Nephron (organoid): ENCODE measurements around the gene GUCY2C.

Experiments
- H3K27ac Mint-ChIP-seq, 3 experiments: 2 replicates each; pipeline ENCODE4 v1.8.0; 2020; ENCODE audit warnings: mixed read lengths in 3 of 3, mild to moderate bottlenecking in 2 of 3, moderate library complexity in 1 of 3
- H3K27me3 Mint-ChIP-seq: 2 replicates; pipeline ENCODE4 v1.8.0; 2021; ENCODE audit warnings: low read depth, mild to moderate bottlenecking, moderate library complexity, mixed read lengths
- H3K36me3 Mint-ChIP-seq: 2 replicates; pipeline ENCODE4 v1.8.0; 2020; ENCODE audit warnings: low read depth, mixed read lengths
- H3K4me1 Mint-ChIP-seq: 2 replicates; pipeline ENCODE4 v1.8.0; 2020; ENCODE audit warnings: mixed read lengths
- H3K4me3 Mint-ChIP-seq, 3 experiments: 2 replicates each; pipeline ENCODE4 v1.8.0; 2020; ENCODE audit warnings: mild to moderate bottlenecking in 3 of 3, mixed read lengths in 3 of 3, moderate library complexity in 2 of 3
- H3K9me3 Mint-ChIP-seq: 2 replicates; pipeline ENCODE4 v1.8.0; 2020; ENCODE audit warnings: mixed read lengths
- TF ChIP-seq, protein P1 (sequence below), 3 experiments: fragments of 200-600 bp; sonication (generic); IDR thresholded peaks; one replicate each; pipeline ENCODE4 v1.5.0; 2021; ENCODE audit warnings: antibody characterized with exemption in 3 of 3; ENCODE audit not compliant: unreplicated experiment in 3 of 3

GUCY2C gene

GRCh38 chr12:14591719-14592118 is 104.7 kb downstream of the GUCY2C start:
- Mint-ChIP-seq H3K9me3 (peaks cover 13% of the 10 kb centered on the region), H3K27ac (no peak overlapping the region), H3K4me1 (no peaks in the 10 kb centered on the region), H3K27me3 (no peaks in the 10 kb centered on the region), H3K4me3 (no peak overlapping the region), H3K36me3 (no peaks in the 10 kb centered on the region)
- TF ChIP-seq, protein P1, sequence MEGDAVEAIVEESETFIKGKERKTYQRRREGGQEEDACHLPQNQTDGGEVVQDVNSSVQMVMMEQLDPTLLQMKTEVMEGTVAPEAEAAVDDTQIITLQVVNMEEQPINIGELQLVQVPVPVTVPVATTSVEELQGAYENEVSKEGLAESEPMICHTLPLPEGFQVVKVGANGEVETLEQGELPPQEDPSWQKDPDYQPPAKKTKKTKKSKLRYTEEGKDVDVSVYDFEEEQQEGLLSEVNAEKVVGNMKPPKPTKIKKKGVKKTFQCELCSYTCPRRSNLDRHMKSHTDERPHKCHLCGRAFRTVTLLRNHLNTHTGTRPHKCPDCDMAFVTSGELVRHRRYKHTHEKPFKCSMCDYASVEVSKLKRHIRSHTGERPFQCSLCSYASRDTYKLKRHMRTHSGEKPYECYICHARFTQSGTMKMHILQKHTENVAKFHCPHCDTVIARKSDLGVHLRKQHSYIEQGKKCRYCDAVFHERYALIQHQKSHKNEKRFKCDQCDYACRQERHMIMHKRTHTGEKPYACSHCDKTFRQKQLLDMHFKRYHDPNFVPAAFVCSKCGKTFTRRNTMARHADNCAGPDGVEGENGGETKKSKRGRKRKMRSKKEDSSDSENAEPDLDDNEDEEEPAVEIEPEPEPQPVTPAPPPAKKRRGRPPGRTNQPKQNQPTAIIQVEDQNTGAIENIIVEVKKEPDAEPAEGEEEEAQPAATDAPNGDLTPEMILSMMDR (IDR thresholded peaks at IDR 0.05; ENCODE audit: unreplicated experiment in 3 of 3), result no peak

- Mint-ChIP-seq H3K27me3 (no peaks in the 10 kb centered on the region), H3K36me3 (no peaks in the 10 kb centered on the region), H3K9me3 (peaks cover 3% of the 10 kb centered on the region), H3K4me1 (no peaks in the 10 kb centered on the region), H3K4me3 (no peak overlapping the region), H3K27ac (no peak overlapping the region)
- TF ChIP-seq, protein P1 (IDR thresholded peaks at IDR 0.05; ENCODE audit: unreplicated experiment in 3 of 3), result no peak
These were observed 107.0 kb downstream of the GUCY2C start for GRCh38 chr12:14589169-14590004.

DNA sequence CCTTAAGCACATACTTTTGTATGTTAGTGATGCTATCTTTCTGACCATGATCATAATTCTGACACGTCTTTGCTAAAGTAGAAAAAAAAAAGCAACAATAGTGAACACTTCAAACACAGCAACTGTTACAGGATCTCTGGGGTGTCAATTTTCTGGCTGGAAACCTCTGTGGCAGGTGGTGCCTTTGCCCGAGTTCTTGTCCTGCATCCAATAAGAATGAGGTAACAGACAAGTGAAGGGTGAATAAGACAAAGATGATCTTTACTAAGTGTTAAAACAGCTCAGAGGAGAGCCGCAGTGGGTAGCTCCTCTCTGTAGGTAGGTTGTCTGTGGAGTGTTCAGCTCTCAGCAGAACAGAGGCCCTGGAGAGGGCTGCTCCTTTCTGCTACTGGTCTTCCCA is 107.8 kb downstream of the GUCY2C start:
- Mint-ChIP-seq H3K36me3 (no peaks in the 10 kb centered on the region), H3K27me3 (no peaks in the 10 kb centered on the region), H3K27ac (no peak overlapping the region), H3K9me3 (no peaks in the 10 kb centered on the region), H3K4me1 (no peaks in the 10 kb centered on the region), H3K4me3 (no peak overlapping the region)
- TF ChIP-seq, protein P1 (IDR thresholded peaks at IDR 0.05; ENCODE audit: unreplicated experiment in 3 of 3), result no peak

DNA sequence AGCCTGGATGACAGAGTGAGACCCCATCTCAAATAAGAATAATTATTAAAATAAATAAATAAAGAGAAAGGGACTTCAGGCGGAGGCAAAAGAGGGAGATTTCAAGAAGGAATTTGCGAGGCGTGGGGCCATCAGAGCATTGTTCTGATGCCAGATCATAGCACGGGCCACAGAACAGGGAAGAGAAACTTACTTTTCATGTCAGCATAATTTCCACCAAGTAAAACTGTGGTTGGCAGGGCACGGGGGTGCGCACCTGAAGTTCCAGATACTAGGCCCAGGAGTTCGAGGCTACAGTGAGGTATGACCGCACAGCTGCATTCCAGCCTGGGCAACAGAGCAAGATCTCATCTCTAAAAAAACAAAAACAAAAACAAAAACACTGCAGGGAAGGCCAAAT is 117.8 kb downstream of the GUCY2C start:
- H3K36me3 Mint-ChIP-seq, result no peaks in the 10 kb centered on the region
- no peak overlapping the region for H3K27ac Mint-ChIP-seq
- TF ChIP-seq, protein P1 (IDR thresholded peaks at IDR 0.05; ENCODE audit: unreplicated experiment in 3 of 3), result no peak
- no peaks in the 10 kb centered on the region for H3K9me3 Mint-ChIP-seq
- no peaks in the 10 kb centered on the region for H3K27me3 Mint-ChIP-seq
- H3K4me1 Mint-ChIP-seq, result peaks cover 7% of the 10 kb centered on the region
- H3K4me3 Mint-ChIP-seq, result no peak overlapping the region

DNA sequence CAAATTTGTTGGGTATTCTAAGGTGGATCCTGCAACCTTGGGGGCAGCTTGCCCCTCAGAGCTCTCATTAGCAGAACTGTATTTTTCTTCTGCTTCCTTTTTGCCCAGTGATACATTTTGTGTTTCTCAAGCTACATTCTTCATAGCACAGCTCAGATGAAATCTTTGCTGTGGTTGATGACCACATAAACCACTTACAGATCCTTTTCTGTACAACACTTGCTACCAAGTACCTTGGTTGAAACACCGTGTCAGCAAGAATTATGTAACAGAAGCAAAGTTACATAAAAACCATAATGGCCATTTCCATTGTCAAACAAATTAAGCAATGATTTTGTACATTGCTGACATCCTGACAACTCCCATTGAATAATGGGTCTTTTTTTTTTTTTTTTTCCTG is 119.1 kb downstream of the GUCY2C start:
- TF ChIP-seq, protein P1 (IDR thresholded peaks at IDR 0.05; ENCODE audit: unreplicated experiment in 3 of 3), result no peak

DNA sequence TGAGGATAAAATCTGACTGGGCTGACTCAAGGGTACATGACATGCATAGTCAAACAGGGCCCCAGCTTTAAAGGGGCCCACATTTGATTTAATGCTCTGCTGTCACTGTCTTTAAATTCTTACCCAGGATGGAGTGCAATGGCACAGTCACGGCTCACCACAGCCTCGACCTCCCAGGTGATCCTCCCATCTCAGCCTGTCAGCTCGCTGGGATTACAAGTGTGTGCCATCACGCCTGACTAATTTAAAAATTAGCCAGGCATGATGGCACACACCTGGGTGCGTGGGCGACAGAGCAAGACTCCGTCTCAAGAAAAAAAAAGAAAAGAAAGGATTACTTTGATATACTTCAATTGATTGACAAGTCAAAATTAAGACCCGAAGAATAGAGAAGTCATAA is 119.5 kb downstream of the GUCY2C start:
- no peaks in the 10 kb centered on the region for H3K9me3 Mint-ChIP-seq

More for the DNA sequence above, 119.1 kb downstream of the GUCY2C start:
- Mint-ChIP-seq H3K27ac (no peak overlapping the region), H3K4me3 (no peak overlapping the region), H3K27me3 (no peaks in the 10 kb centered on the region), H3K36me3 (no peaks in the 10 kb centered on the region), H3K9me3 (no peaks in the 10 kb centered on the region), H3K4me1 (peaks cover 7% of the 10 kb centered on the region)

More for the DNA sequence above, 119.5 kb downstream of the GUCY2C start:
- no peaks in the 10 kb centered on the region for H3K27me3 Mint-ChIP-seq
- peaks cover 7% of the 10 kb centered on the region for H3K4me1 Mint-ChIP-seq
- TF ChIP-seq, protein P1 (IDR thresholded peaks at IDR 0.05; ENCODE audit: unreplicated experiment in 3 of 3), result no peak
- H3K4me3 Mint-ChIP-seq, result no peak overlapping the region
- no peak overlapping the region for H3K27ac Mint-ChIP-seq
- no peaks in the 10 kb centered on the region for H3K36me3 Mint-ChIP-seq
